ENCODE measurements around the gene GALNT17.

Gene GALNT17

GRCh38 chr7:71753236-71753635 lies 621.3 kb downstream of the GALNT17 start:
- no peak for DNase-seq (ENCODE audit: low read depth)

- no peak for DNase-seq (ENCODE audit: low read depth)
Observed at GRCh38 chr7:71753956-71754664, 622.2 kb downstream of the GALNT17 start.

GRCh38 chr7:71754828-71755227 lies 622.9 kb downstream of the GALNT17 start:
- DNase-seq (ENCODE audit: low read depth): no peak

- no peak for DNase-seq (ENCODE audit: low read depth)
Observed at GRCh38 chr7:71761336-71761735, 629.4 kb downstream of the GALNT17 start.
